Measurements from ENCODE around the gene APOL5.

- TF ChIP-seq, protein P1, sequence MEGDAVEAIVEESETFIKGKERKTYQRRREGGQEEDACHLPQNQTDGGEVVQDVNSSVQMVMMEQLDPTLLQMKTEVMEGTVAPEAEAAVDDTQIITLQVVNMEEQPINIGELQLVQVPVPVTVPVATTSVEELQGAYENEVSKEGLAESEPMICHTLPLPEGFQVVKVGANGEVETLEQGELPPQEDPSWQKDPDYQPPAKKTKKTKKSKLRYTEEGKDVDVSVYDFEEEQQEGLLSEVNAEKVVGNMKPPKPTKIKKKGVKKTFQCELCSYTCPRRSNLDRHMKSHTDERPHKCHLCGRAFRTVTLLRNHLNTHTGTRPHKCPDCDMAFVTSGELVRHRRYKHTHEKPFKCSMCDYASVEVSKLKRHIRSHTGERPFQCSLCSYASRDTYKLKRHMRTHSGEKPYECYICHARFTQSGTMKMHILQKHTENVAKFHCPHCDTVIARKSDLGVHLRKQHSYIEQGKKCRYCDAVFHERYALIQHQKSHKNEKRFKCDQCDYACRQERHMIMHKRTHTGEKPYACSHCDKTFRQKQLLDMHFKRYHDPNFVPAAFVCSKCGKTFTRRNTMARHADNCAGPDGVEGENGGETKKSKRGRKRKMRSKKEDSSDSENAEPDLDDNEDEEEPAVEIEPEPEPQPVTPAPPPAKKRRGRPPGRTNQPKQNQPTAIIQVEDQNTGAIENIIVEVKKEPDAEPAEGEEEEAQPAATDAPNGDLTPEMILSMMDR (IDR thresholded peaks at IDR 0.05), result no peak
- TF ChIP-seq ZNF317 (CRISPR knock-in tag; IDR thresholded peaks at IDR 0.05; ENCODE audit: borderline replicate concordance, low read depth) (no peak), CREB1 (CRISPR knock-in tag; IDR thresholded peaks at IDR 0.05) (no peak), NFYB (CRISPR knock-in tag; conservative IDR thresholded peaks at IDR 0.05; ENCODE audit: low read depth) (no peak), ETV6 (CRISPR knock-in tag; IDR thresholded peaks at IDR 0.05) (no peak), NR3C1 (CRISPR knock-in tag; conservative IDR thresholded peaks at IDR 0.05; ENCODE audit: low read depth) (no peak), USF2 (CRISPR knock-in tag; IDR thresholded peaks at IDR 0.05) (no peak), ZBTB21 (CRISPR knock-in tag; IDR thresholded peaks at IDR 0.05; ENCODE audit: borderline replicate concordance) (no peak), CBFB (CRISPR knock-in tag; IDR thresholded peaks at IDR 0.05; ENCODE audit: low read depth) (no peak)
- TF ChIP-seq, protein P2, sequence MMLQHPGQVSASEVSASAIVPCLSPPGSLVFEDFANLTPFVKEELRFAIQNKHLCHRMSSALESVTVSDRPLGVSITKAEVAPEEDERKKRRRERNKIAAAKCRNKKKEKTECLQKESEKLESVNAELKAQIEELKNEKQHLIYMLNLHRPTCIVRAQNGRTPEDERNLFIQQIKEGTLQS (CRISPR knock-in tag; conservative IDR thresholded peaks at IDR 0.05), result no peak
- TF ChIP-seq, protein P3, sequence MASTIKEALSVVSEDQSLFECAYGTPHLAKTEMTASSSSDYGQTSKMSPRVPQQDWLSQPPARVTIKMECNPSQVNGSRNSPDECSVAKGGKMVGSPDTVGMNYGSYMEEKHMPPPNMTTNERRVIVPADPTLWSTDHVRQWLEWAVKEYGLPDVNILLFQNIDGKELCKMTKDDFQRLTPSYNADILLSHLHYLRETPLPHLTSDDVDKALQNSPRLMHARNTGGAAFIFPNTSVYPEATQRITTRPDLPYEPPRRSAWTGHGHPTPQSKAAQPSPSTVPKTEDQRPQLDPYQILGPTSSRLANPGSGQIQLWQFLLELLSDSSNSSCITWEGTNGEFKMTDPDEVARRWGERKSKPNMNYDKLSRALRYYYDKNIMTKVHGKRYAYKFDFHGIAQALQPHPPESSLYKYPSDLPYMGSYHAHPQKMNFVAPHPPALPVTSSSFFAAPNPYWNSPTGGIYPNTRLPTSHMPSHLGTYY (CRISPR knock-in tag; IDR thresholded peaks at IDR 0.05), result no peak
Observed at GRCh38 chr22:35725521-35725920, 7.8 kb downstream of the APOL5 start.
